ENCODE results near the gene UVRAG.

- TF ChIP-seq CTCF (IDR thresholded peaks at IDR 0.05; ENCODE audit: low read depth, low read length, missing input control) (no peak), REST (IDR thresholded peaks at IDR 0.05) (no peak), MAX (IDR thresholded peaks at IDR 0.05) (no peak), FOXA1 (IDR thresholded peaks at IDR 0.05) (no peak), TAF1 (conservative IDR thresholded peaks at IDR 0.05) (no peak), JUND (IDR thresholded peaks at IDR 0.05) (no peak), YY1 (IDR thresholded peaks at IDR 0.05) (no peak), FOXA2 (IDR thresholded peaks at IDR 0.05) (no peak)
Measured at GRCh38 chr11:76075716-76076115, 260.7 kb downstream of the UVRAG start.
